A673 (cell line): Measurements from ENCODE around the gene ADAMTS2.

ENCODE experiments used
- CTCF ChIP-seq: fragments of 300-800, 200-600 bp; sonication (generic); conservative IDR thresholded peaks from 2 replicates; pipeline ENCODE4 v1.5.1; 2017; ENCODE audit warnings: low read depth, mild to moderate bottlenecking, antibody characterized with exemption, low read length, moderate library complexity, mixed read lengths
- EZH2 ChIP-seq: fragments of 200-600 bp; sonication (generic); IDR thresholded peaks from 2 replicates; pipeline ENCODE4 v1.6.1; 2017; ENCODE audit warnings: borderline replicate concordance, low read depth, mild to moderate bottlenecking, mixed read lengths, antibody characterized with exemption, low read length; ENCODE audit not compliant: poor library complexity, severe bottlenecking

- TF ChIP-seq CTCF (no peak), EZH2 (no peak)
Observed at GRCh38 chr5:179153921-179154345, 191.3 kb downstream of the ADAMTS2 start.
